T-helper 22 cell (primary cell): ENCODE data around the gene ASAP2.

ENCODE experiments used
- DNase-seq: peaks from one replicate; pipeline ENCODE4 v3.0.0-alpha.2; 2020; ENCODE audit warnings: low read depth

The ASAP2 gene

GRCh38 chr2:9275399-9275798, 68.8 kb downstream of the ASAP2 start:
- no peak for DNase-seq

GRCh38 chr2:9276074-9276473, 69.5 kb downstream of the ASAP2 start:
- no peak for DNase-seq

DNA sequence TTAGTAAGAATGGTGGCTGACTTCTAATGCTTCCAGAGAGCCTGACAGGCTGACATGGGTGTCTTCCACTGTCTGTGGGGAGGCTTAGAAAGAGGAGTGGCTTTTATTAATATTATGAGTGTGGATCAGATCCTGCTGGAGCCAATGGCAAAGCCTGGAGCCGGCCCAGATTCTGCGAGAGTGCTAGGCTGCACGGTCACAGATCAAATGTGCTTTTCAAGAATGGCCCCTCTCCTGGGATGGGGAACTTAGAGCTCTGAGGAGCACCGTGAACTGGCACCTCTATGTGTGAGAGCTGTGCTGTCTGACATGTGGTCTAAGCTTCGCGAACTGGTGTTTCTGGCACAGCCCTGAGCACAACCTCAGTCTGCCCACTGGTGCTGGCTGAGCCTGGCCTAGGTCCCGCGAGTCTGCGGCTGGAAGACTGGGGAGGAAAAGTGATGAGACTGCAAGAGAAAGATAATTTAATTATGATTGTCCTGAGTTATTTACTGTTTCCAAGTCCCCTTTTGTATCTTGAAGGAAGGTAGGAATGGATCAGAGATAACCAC, 70.4 kb downstream of the ASAP2 start:
- no peak for DNase-seq

DNA sequence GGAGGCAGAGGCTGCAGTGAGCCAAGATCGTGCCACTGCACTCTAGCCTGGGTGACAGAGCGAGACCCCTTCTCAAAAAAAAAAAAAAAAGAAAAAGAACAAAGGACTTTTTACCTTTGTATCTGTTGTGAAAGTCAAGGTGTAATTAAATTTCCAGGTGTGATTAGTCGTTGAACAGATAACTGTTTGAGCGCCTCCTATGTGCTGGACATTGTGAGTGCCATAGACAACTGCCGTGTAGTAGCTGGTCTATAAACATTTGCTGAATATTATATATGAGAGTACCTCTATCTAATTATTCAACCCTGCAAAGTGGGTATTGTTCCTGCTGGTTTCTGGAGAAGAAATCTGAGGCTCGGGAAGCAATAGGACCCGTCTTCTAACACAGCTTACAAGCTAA, 71.8 kb downstream of the ASAP2 start:
- no peak for DNase-seq

DNA sequence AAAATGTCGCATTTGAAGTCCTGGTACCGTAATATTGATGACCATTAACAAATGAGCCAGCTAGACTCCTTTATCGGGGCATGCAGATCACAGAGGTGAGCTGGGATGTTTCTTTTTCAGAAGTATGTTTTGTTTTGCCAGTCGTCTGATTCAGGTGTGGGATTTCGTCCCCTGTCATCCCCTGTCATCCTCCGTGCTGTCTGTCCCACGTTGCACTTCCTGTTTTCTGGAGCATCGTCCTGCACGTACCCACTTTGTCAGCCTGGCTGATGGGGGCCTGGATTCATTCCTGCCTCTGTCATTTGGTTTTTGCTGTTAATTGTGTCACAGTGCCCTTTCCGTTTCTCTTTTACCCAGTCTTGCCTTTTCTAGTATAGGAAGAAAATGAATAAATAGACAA, 72.8 kb downstream of the ASAP2 start:
- DNase-seq, result no peak

GRCh38 chr2:9280224-9280623, 73.6 kb downstream of the ASAP2 start:
- no peak for DNase-seq

DNA sequence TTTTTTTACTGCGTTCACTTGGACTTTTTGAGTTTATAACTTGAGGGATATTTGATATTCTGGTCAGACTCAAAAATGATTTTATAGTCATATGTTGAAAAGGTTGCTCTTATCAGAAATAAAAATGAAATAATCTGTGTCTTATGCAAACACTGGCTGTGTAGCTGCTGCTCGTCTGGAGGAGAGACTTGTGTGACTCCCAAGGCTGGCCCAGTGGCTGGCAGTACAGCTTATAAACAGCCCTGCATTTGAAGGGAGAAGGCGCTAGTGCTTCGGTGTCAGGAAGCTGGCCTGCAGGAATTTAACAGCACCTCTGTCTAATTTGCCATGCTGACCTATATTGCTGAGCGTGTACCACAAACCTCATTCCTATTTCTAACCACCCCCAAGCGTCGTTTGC, 74.5 kb downstream of the ASAP2 start:
- no peak for DNase-seq

GRCh38 chr2:9282128-9283112, 75.8 kb downstream of the ASAP2 start:
- DNase-seq, result no peak

DNA sequence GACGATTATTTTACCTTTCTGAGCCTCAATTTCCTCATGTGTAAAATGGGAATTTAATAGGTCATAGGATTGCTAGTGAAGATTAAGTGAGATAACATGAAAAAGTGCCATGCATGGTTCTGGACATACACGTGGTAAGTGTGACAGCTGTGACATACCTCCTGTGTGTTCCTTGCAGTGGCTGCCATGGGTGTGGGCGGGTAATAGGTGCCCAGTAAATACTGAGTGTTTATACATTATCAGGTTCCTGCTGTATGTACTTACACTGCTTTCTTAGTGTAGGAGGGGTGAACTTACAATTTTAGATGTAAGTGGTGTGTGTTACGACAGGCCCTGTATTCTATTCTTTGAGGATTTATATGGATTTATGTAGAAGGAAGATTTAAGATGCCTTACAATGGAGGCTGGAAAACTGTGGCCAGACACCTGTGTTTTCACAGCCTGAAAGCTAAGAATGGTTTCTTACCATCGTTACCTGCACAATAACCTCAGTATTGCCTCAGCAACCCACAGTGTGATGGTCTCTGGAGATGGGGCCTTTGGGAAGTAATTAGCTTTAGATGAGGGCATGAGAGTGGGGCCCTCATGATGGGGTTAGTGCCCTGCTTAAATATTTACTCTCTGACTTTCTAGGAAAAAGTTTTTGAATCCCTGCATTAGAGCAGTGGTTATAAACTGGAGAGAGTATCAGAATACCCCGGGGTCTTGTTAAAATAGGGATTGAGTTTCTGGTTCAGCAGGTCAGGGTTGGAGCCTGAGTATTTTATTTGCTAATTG, 78.1 kb downstream of the ASAP2 start:
- DNase-seq, result no peak

DNA sequence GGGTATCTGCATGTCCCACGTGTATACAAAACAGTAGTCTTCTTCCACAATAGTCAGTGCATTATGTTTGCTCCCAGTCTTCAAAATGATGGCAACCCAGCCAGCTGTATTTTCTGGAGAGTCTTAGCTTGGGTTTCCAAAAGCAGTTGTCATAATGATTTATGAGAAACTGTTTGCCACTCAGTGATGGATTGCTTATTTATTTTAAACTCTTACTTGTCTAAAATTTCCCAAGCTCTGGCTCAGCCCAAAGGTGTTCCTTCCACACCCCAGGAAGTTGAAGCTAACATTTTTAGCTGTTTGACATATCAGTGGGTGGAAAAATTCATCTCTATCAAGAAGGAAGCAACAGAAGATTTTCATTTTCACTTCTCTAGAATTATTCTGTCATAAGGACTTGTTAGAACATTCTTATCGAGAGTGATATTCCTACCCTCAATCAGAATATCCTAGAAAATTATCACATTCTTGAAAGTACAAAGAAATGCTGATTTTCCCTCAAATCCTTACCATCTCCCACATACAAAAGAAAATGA, 78.8 kb downstream of the ASAP2 start:
- no peak for DNase-seq

GRCh38 chr2:9285921-9286320, 79.3 kb downstream of the ASAP2 start:
- no peak for DNase-seq

GRCh38 chr2:9286554-9287399, 80.2 kb downstream of the ASAP2 start:
- DNase-seq, result no peak

DNA sequence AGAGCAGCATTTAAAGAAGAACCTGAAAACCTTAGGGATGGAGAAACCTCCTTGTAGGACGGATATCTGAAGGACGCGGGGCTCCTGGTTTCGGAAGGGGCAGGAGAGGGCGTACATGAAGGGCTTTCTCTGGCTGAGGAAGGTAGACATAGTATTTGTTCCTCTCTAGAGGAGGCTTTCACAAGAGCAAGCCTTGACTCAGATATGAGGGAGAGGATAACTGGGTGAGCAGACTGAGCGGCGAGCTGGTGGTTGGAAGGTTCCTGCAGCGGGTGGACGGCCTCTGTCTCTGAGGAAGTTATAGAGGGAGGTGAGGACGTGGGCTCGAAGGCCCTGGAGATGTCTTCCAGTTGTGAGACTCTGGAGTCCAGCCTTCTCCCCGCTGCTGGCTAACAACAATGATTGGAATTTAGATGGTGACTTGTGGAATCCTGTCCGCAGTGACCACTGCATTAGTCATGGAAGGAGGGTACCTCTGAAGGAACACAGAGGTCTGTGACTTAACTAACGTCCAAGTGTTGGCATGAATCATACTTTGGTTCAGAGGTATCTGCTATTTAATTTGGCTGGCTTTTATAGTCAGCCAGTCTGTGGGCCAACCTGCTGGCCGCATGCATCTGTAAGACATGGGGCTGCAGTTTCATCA, 80.9 kb downstream of the ASAP2 start:
- DNase-seq, result no peak

DNA sequence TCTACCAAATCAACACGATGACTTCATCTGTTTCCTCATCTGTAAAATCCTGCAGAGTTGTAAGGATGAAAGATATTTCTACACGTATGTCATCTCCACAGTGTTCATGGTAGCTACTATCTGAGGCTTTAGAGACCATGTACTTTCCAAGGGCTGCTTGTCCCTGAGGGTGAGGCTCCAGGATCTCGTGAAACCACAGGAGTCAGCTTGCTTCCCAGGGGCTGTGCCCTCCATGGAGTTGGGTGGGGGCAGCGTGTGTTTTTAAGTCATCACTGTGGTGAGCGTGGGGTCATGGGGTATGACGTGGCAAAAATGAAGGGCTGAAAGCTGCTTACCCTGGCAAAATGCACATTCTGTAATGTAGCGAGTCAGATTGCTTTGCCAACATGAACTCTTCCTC, 81.6 kb downstream of the ASAP2 start:
- DNase-seq, result no peak

GRCh38 chr2:9288681-9289338, 82.2 kb downstream of the ASAP2 start:
- no peak for DNase-seq

GRCh38 chr2:9291331-9291730, 84.7 kb downstream of the ASAP2 start:
- no peak for DNase-seq

DNA sequence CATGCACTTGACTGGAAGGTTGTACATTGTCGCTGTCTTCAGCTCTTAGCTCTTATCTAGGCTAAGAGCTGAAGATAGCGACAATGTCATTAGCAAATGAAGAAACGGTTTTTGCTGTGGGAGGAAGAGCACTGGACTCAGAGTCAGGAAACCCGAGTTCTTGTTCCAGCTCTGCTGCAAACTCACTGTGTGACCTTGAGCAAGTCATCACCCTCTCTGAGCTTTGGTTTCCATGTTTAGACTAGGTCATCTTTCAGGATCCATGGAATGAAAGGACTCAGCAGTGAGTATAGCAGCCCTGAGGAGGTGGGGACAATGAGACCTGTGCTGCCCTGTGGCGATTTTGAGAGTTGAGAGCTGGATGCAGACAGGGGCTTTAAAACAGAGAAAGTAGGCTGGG, 85.3 kb downstream of the ASAP2 start:
- DNase-seq, result no peak

- no peak for DNase-seq
These were observed 85.8 kb downstream of the ASAP2 start for GRCh38 chr2:9292426-9292825.

- DNase-seq, result no peak
These were observed 88.2 kb downstream of the ASAP2 start for GRCh38 chr2:9294764-9295163.

DNA sequence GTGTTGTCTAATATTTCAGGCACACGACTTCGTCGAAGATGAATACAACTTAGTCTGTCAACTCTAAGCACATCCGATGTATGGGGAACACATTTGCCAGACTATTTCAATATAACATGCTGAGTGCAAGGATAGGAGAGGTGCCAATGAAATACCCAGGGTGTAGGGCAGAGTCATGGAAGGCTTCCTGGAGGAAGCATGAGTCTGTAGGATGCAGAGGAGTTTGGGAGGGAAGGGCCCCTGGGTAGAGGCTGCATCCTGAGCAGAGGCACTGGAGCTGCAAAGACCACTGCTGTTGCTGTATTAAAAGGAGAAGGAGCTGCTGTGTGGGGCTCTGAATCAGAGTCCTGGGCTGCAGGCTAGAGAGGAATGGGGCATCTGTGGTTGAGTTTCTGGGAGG, 89.9 kb downstream of the ASAP2 start:
- no peak for DNase-seq

DNA sequence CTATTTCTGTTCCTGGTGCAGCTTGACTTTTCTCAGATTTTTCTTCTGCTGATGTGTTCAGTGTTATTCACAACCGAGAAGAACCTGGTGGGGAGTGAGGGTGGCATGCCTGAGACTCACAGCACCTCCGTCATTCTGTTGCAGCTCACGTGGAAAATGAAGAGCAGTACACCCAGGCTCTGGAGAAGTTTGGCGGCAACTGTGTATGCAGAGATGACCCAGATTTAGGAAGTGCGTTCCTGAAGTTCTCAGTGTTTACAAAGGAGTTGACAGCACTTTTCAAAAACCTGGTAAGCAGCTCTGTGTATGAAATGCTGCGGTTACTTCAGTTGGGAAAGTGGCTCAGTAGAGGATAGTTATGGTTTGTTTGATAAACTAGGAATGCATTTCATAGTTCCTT, 90.5 kb downstream of the ASAP2 start:
- DNase-seq, result no peak
